HG03469 (cell line): Measurements from ENCODE around the gene PICK1.
"Not testable (repeated sequence)": the region's sequence is repeated elsewhere in the genome, so short reads cannot be mapped to it uniquely, and the experiment has no call there.

ENCODE experiments used
- ATAC-seq: cut with Tn5 transposase; IDR thresholded peaks from one replicate; pipeline ENCODE4 v1.9.1; 2021; ENCODE audit warnings: mild to moderate bottlenecking, moderate library complexity, moderate number of reproducible peaks; ENCODE audit not compliant: unreplicated experiment

The PICK1 gene

DNA sequence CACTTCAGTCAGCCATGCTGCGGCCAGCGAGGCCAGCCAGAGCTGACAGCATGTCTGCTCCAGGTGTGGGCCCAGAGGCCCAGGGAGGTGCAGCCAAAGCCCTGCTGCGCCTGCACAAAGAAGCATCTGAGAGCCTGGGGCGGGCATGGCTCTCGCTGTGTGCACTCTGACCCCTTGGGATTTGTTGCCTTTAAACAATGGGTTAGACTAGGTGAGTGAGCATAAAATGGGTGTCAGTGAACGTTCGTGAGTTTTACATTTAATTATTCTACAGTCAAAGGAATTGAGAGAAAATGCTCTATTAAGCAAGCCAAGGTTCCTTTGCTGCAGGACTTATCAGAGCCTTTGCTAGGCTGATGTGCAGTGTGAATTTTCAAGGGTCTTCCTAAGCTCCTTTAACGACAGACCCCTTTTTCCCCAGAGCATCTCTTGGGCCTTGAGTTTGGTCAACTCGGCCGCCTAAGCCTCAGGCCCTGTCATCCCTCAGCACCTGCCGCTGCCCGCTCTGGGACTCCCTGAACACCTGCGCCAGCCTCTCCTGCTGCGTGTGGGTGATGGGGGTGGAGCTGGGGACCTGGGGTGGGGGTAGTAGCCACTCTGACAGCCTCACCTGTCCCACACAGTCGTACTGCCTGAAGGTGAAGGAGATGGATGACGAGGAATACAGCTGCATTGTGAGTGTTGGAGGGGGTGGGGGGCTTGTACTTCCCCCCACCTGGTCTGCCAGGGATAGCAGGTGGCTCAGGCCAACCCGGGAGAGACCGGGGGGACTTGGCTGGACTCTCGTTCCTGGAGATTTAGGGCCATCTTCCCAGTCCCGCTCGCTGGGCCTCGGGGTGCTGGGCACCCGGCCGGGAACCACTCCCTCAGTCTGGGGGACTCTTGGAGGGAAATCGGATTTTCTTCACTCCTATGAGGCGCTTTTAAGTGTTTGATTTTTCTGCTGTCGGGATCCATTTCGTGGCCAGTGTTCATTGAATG lies 16.2 kb downstream of the PICK1 start:
- no peak for ATAC-seq

DNA sequence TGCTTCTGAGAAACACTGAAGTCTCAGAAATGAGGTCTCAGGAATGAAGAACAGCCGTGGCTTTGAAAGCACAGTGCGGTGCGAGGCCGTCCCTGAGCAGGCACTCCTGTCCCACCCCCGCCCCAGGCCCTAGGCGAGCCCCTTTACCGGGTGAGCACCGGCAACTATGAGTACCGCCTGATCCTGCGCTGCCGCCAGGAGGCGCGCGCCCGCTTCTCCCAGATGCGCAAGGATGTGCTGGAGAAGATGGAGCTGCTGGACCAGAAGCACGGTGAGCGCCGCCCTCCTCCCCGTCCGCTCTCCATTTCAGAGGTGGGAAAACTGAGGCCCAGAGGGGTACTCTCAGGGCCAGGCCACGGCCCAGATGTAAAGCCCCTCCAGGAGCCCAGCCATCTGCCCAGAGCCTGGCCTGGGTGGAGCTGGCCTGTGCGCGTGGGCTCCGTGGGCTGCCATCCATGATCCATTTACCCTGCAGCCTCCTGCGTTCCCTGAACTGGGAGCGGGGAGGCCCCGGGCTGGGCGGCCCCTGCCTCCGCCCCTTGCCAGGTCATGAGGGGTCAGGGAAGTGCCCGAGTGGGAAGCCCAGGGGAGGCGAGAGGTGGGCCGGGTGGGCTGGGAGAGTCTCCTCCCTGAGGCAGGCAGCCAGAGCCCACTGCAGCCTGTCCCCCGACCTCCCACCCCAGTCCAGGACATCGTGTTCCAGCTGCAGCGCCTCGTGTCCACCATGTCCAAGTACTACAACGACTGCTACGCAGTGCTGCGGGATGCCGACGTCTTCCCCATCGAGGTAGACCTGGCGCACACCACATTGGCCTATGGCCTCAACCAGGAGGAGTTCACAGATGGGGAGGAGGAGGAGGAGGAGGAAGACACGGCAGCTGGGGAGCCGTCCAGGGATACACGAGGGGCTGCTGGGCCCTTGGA lies 17.2 kb downstream of the PICK1 start:
- ATAC-seq = no peak

DNA sequence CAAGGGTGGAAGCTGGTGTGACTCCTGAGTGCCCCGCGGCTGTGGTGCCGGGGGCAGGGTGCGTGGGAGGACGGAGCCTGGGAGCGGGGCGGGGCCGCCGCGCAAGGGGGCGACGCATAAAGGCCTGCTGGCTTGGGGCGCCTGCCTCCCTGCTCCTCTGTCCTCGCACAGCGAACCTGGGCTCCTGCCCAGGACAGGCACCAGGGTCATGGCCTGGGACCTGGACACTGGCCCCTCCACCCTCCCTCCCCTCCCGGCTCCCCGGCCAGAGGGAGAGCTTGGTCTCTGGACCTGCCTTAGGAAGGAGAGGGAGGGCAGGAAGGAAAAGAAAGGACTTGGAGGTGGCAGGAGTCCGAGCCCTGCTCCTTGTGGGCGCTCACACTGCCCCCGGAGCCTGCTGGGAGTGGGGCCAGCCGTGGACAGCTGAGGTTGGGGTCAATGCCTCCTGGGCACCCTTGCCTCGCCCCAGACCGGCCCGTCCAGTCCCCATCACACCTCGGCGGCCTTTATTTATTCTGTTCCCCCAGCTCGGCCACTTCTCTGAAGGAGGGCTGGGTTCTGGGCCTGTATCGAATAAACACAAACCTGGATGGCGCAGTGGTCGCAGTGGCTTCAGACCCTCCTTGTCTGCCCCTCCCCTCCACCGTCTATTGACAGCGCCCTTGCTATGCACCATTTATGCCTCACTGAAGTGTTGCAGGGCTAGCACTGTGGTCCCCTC lies 18.1 kb downstream of the PICK1 start:
- ATAC-seq = no peak

DNA sequence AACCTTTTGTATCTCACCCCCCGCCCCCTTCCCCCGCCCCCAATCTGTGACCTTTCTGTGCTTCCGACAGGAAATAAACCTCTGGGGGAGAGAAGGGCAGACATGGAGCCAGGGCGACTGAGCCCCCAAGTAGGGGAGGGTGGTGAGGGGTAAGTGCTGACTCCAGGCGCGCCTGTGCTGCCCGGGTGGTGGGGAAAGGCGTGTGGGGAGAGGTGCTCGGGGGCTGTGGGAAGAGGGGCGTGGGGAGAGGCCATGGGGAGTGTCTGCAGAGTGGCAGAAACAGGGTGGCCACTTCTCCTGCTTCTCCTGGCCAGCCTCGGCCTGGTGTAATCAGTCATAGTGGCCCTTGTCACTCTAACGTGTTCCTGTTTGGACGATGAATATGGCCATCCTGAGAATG lies 18.8 kb downstream of the PICK1 start:
- no peak for ATAC-seq

DNA sequence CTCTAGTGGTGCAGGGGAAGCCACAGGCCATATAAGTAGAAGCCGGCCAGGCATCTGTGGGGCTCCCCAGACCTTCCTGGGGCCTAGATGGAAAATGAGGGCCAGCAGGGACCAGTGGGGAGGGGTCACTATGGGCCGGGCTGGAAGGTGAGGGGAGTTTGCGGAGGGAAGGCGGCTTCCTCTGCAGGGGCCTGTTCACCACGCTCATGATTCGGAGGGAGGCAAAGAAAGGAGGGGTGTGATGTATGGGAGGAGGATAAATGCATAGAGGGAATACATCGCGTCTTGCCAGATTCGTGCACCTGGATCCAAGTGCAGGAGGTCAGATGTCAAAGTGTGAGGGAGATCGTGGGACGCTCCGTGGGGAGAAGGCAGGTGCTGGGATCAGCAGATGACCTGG lies 19.9 kb downstream of the PICK1 start:
- no peak for ATAC-seq

- no peak for ATAC-seq
Observed at GRCh38 chr22:38077595-38077994, 20.4 kb downstream of the PICK1 start.

- ATAC-seq = no peak
Observed at GRCh38 chr22:38078046-38078840, 21.0 kb downstream of the PICK1 start.

- not testable (repeated sequence) for ATAC-seq
Observed at GRCh38 chr22:38079208-38079607, 22.0 kb downstream of the PICK1 start.

GRCh38 chr22:38079804-38080203 lies 22.6 kb downstream of the PICK1 start:
- no peak for ATAC-seq

GRCh38 chr22:38080474-38080849 lies 23.3 kb downstream of the PICK1 start:
- ATAC-seq = no peak

DNA sequence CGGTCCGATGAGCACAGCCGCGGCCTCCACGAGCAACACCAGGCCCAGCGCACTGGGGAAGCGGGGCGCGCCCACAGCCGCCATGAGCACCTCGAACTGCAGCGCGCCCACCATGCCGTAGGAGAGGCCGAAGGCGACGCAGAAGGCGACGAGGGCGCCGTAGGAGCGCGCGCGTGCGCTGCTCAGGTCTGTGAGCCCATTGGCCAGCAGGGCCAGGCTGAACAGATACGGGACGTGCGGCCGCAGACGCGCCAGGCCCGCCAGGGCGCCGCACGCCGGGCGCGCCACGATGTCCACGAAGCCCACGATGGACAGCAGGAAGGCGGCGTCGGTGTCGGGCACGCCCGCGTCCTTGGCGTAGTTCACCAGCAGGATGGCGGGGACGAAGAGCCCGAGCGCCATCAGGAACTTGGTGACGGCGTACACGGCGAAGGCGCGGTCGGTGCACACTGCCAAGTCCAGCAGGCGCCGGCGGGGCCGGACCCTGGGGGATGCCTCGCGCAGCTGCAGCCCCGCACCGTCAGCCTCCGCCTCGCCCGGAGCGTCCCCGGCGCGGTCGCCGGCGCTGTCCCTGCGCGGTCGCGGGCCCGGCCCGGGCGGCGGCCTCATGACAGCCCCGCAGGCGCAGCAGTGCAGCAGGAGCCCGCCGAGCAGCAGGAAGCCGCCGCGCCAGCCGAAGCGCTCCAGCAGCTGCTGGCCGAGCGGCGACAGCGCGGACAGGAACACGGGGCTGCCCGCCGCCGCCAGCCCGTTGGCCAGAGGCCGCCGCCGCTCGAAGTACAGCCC lies 23.8 kb downstream of the PICK1 start:
- no peak for ATAC-seq

GRCh38 chr22:38081636-38081940 lies 24.4 kb downstream of the PICK1 start:
- no peak for ATAC-seq

DNA sequence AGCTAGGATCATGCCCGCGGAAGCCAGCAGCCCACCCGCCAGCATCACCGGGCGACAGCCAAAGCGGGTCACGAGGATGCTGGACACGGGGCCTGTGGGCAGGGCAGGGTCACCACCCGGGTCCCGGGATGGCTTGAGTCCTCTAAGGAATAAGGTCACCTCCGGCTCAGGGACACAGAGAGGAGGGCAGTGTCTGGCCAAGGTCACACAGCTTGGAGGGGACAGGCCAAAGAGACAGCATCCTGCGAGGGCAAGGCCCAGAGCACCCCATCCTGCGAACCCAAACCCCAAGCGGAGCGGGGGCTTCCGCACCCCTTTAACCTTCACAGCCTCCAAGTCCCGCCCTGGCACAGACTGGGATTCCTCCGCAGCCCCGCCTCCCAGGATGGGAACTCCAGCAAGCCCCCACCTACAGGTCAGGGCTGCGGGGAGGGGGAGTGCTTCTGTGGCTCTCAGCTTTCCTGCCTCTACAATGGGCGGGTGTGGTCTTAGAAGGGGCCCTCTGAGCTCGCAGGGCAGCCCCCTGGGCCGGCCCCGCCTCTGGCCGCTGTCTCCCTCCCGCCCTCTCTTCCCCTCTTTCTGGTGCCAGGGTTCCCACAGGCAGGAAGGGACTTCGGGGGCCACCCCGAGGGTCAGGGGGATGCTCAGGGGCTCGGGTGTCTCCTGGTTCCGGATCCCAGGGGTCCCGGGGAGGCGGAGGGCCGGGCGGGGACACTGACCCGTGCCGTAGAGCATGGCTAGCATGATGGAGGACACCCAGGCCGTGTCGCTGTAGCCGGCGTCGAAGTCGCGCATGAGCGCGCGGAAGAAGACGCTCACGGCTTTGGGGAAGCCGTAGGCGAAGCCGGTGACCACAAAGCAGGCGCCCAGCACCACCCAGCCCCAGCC lies 25.0 kb downstream of the PICK1 start:
- no peak for ATAC-seq

DNA sequence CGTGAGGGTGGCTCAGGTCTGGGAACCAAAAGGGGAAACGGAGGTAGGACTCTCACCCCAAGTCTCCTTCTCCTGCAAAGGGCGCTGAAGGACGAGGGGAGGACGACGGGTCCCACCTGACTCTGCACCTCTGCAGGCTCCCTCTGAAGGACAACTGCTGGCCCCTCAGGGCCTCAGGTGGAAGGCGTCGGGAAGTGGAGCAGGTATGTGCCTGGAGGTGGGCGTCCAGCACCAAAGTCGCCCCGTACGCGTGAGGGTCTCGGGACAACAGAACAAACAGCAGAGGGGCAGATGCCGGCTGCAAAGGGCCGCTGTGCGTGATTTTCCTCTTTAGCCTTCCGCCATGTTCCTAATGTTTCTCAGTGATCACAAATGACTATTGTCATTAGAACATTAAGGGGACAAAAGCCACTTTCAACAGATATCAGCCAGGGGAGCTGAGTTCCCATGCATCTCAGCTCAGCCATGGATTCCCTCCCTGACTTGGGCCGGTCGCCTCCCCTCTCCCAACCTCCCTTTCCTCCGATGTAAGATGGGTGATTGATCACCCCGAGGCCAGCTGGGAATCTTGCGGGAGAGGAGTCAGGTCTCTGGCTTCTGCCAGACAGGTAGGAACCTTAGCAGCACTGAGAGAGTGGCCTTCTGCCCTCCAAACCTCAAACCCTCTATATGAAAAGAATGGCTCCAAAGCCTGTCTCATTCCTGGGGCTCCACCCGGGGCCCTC lies 25.9 kb downstream of the PICK1 start:
- ATAC-seq = no peak

- no peak for ATAC-seq
Observed at GRCh38 chr22:38083931-38084631, 26.9 kb downstream of the PICK1 start, which contains the start of gene SLC16A8. SLC16A8 (minus strand) TSS chr22:38084184; CDS start chr22:38082873, 1,311 bp downstream.

DNA sequence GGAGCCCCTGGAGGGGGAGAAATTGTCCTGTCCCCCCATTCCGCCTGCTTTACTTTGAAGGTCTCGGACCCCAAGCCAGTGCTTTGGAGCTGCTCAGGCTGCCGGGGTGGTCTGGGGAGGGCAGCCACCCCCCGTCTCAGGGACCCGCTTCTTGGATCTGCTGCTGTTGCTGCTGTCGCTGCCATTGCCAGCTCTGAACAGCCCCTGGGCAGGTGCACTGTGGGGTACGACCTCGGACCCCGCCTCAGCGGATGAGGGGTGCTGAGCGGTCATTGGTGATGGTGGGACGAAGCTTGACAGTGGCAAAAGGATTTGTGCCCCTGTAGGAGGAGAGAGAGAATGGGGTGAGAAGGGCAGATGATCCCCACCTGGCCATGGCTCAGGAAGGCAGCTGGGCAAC lies 27.9 kb downstream of the PICK1 start:
- no peak for ATAC-seq

DNA sequence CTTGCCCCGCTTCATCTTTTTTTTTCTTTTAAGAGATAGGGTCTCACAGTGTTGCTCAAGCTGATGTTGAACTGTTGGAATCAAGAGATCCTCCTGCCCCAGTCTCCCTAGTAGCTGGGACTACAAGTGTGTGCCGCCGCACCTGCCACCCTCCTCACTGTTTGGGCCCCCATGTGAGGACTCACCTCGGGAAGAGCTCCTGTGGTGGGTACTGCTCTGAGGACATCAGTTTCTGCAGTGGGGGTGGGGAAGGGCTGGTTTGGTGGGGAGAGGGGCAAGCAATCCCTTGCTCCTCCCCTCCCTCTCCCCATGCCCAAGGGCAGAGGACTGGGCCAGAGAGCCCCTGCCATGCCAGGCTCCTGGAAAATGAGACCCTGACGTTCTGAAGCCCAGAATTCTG lies 28.3 kb downstream of the PICK1 start:
- no peak for ATAC-seq
